HG03064 (cell line): ENCODE measurements around the gene RBM28.

Experiments used
- ATAC-seq: cut with Tn5 transposase; IDR thresholded peaks from one replicate; pipeline ENCODE4 v1.9.1; 2021; ENCODE audit warnings: low read depth; ENCODE audit not compliant: unreplicated experiment

Gene RBM28, protein sequence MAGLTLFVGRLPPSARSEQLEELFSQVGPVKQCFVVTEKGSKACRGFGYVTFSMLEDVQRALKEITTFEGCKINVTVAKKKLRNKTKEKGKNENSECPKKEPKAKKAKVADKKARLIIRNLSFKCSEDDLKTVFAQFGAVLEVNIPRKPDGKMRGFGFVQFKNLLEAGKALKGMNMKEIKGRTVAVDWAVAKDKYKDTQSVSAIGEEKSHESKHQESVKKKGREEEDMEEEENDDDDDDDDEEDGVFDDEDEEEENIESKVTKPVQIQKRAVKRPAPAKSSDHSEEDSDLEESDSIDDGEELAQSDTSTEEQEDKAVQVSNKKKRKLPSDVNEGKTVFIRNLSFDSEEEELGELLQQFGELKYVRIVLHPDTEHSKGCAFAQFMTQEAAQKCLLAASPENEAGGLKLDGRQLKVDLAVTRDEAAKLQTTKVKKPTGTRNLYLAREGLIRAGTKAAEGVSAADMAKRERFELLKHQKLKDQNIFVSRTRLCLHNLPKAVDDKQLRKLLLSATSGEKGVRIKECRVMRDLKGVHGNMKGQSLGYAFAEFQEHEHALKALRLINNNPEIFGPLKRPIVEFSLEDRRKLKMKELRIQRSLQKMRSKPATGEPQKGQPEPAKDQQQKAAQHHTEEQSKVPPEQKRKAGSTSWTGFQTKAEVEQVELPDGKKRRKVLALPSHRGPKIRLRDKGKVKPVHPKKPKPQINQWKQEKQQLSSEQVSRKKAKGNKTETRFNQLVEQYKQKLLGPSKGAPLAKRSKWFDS

DNA sequence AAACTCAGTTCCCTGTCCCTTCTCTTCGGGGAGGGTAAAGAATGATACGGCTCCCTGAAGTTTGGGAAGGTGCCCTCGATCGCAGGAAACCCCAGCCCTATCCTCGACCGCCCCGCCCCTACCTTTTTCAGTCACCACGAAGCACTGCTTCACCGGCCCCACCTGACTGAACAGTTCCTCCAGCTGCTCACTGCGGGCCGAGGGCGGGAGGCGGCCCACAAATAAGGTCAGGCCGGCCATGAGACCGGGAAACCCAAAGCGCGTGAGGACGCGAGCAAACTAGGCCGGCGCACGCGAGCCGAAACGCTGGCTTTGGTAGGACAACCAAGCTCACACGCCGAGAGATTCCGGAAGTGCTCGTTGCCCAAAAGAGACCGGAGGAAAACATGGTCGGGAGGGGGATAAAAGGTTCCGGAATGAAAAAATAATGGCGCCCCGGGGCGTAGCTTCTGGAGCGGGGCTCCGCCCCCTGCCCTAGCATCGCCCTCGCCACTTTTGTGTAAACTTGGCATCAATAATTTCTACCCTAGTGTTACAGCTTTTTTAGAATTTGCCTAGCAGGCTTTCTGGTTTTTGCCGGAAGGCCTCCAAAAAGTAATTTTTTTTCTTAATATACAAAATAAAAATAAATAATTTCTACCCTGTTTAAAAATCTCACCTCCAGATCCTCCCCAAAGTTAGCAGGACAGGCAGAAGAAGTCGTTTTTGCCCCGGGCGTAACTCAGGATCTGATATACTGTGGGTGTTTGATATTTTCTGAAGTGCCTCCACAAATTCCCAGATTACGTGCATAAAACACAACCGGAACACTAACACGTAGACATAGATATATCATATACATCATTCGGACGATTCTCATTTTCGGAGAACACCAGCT is at the start of gene RBM28:
RBM28 (minus strand) TSS at position 355 of the 877 bp plus-strand sequence; CDS start at position 240, 115 bp downstream.
- ATAC-seq = peak; percentile 94

DNA sequence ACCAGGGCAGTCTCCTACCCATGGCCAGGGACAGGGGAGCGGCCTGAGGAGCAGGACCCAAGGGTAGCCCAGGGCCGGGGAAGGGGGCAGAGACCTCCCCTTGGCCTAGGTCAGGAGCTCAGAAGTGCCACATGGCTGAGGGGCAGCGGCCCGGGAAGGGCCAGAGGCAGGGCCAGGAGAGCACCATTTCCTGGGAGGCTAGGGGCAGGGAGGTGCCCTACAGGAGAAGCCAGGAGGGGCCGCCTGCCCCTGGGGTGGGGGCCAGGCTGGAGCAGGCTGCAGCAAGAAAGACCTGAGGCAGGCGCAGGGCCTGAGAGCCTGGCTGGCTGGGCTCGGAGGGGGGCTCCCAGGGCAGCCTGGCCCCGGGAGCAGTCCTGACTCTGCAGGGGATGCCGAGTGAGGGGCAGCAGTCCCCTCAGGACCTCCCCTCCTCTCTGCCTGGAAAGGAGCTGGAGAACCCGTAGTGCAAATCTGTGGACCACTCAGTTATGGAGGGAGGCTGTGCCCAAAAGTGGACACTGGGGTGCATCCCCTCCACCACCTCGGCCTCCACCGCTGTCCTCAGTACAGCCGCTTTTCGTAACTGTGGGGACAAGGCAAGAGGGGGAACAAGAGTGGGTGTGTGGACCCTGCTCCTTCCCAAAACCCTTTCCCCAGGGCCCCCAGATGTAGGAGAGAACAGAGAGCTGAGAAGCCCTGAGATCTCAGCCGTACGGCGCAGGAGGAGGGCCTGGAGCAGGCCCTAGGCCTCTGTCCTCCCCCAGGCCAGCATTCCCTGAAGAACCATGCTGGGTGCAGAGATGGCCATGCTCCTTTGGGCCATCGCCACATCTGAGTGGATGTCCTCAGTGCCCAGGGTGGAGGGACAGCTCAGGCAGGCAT is 49.0 kb upstream of the RBM28 start:
- no peak for ATAC-seq

- no peak for ATAC-seq
Measured at GRCh38 chr7:128391805-128392204, 48.1 kb upstream of the RBM28 start.

- ATAC-seq = no peak
Measured at GRCh38 chr7:128390871-128391565, 47.3 kb upstream of the RBM28 start.

GRCh38 chr7:128389618-128390329 is 46.1 kb upstream of the RBM28 start:
- ATAC-seq = no peak

DNA sequence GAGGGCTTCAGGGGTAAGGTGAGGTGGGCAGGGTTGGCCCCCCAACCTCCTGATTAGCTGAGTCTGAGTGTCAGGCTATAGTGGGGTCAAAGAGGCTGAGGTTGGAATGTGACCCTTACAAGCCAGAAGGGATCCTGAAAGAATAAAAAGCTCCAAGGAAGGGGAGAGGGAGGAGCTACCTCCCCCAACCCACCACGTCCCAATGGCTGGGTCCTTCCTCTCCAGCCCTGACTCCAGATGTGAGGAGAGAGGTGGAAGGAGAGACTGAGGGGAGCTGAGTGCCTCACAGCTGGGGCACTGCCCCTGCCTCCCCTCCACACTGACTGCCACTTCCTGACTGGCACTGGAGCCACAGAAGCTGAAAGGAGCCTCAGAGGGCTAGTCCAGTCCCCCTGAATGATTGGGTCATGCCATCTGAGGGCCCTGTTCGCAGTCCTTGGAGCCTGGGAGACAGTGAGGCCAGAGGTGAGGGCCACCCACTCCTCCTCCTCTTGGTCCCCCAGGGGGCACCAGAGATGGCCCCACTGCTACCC is 45.4 kb upstream of the RBM28 start:
- ATAC-seq = no peak

- ATAC-seq = no peak
Measured at GRCh38 chr7:128388145-128388485, 44.4 kb upstream of the RBM28 start.

GRCh38 chr7:128387216-128388144 is 43.8 kb upstream of the RBM28 start:
- no peak for ATAC-seq

- ATAC-seq = no peak
Measured at GRCh38 chr7:128385988-128386925, 42.5 kb upstream of the RBM28 start.

GRCh38 chr7:128384726-128385125 is 41.0 kb upstream of the RBM28 start:
- ATAC-seq = no peak

- ATAC-seq = no peak
Measured at GRCh38 chr7:128383776-128384175, 40.1 kb upstream of the RBM28 start.

GRCh38 chr7:128381161-128381821 is 37.6 kb upstream of the RBM28 start:
- ATAC-seq = no peak

DNA sequence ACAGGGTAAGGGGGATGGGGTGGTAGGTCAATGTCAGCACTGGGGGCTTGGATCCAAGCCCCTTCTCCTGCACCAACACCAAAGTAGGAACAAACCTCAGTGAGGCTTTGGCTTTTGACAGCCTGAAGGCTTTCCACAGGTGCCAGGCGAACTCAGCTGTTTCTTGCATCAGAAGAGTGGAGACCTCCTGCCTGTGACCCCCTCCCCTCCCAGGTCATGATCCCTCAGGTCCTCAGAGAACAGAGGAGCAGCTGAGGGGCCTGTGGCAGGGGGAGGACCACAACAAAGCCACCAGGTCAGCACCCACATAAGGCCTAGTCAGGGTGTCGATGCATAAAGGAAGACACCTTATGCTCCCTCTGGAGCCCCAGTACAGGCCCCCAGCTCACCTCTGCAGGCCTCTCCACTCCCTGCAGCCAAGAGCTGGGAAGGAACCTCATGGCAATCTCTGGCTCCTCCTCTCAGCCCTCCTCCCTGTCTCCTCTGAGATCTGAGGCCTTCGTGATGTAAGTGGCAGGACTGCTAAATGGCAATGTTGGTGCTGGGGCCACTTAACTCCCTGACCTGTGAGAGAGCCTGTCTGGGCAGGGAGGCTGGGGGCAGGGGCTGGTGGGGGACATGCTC is 36.9 kb upstream of the RBM28 start:
- ATAC-seq = no peak

DNA sequence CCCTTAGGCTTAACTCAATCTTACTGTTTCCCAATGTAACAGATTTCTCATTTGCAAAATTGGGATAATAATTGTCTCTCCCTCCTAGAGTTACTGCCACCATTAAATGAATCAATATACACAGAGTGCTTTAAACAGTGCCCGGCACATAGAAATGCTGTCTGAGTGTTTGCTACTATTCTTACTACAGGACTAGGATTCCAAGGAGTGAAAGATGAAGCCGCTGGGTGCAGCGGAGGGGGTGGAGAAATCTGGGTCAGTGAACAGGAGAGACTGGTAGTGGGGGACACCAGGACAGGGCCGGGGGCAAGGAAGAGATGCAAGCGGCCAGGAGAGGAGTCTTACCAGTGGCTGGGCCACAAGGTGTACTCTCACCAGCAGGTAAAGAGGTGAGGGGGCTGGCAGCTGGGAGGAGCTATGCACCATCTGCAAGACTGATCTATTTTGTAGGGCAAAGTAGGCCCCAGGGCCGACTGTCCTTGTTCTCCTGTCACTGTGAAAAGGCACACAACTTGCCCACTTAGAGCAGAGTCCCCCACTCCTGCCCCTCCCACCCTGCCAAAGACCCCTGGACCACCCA is 36.3 kb upstream of the RBM28 start:
- no peak for ATAC-seq

GRCh38 chr7:128378637-128379036 is 34.9 kb upstream of the RBM28 start:
- ATAC-seq = no peak
